Measurements from ENCODE around the gene FRMD4A.
"Not testable (repeated sequence)": the region's sequence is repeated elsewhere in the genome, so short reads cannot be mapped to it uniquely, and the experiment has no call there.

FRMD4A gene

GRCh38 chr10:14285941-14286560 lies 44.7 kb downstream of the FRMD4A start:
- no peak for DNase-seq

GRCh38 chr10:14282276-14282675 lies 48.4 kb downstream of the FRMD4A start:
- DNase-seq: no peak

DNA sequence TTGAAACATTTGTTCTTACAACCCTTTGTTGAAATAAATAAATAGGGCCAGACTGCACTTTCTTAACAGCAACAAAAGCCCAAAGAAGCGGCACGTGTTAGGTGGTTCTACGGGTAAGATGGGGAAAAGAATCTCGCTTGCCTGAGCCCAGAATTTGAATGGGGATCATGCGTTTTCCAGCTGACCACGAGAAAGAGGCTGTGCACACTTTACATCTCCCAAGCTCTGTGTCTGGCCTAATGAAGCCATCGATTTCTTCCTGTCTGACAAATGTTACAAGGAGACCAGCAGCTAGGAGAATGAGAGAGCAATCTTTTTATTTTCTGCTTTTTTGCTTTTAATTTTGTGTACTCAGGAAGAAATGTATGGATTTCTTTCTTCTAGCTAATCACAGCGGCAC lies 52.2 kb downstream of the FRMD4A start:
- DNase-seq: no peak

- DNase-seq: no peak
These were observed 54.5 kb downstream of the FRMD4A start for GRCh38 chr10:14276210-14276609.

DNA sequence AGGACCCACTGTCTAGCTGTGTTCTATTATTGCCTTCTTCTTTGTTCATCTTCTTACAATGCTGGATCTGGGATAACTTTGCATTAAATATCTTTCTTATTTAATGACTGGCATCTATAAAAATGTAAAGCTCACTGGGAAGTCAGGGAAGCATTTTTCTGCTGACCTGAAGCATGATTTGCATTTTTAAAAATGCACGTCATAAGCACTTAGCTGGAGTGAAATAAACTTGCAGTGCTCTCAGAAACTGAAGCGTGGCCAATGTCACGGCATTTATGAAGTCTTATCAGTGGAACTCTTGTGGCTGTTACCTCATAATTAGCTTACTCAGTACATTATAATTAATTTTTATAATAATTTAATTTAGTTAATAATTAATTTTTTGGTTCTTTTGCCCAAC lies 59.1 kb downstream of the FRMD4A start:
- no peak for DNase-seq

GRCh38 chr10:14270370-14270769 lies 60.4 kb downstream of the FRMD4A start:
- no peak for DNase-seq

- DNase-seq: no peak
These were observed 65.0 kb downstream of the FRMD4A start for GRCh38 chr10:14265709-14266108.

DNA sequence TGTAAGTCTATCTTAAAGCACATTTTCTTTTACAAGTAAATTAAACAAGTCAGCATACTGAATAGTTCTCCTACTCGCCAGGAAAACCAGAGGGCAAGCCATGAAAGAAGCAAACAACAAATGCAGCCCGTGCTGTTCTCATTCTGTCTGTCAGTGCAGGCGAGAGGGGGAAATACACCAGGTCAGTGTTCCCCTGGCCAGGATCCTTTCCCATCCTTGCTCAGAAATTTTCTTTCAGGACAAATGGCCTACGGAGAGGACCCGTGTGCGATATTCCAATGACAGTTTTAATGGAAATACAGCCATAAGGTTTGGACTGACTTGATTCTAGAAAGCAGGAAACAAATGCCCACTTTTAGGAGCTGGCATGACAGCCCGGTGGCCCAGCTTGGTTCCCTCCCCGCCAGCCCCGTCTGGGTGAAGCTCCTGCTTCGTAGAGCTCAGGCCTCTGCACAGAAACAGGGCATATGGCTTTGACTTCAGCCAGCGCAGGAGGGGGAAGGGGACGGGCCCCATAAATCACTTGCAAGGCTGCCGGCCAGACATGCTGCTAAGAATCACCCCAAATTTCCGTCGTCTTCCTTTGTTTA lies 67.8 kb downstream of the FRMD4A start:
- no peak for DNase-seq

GRCh38 chr10:14261336-14261735 lies 69.4 kb downstream of the FRMD4A start:
- DNase-seq: no peak

DNA sequence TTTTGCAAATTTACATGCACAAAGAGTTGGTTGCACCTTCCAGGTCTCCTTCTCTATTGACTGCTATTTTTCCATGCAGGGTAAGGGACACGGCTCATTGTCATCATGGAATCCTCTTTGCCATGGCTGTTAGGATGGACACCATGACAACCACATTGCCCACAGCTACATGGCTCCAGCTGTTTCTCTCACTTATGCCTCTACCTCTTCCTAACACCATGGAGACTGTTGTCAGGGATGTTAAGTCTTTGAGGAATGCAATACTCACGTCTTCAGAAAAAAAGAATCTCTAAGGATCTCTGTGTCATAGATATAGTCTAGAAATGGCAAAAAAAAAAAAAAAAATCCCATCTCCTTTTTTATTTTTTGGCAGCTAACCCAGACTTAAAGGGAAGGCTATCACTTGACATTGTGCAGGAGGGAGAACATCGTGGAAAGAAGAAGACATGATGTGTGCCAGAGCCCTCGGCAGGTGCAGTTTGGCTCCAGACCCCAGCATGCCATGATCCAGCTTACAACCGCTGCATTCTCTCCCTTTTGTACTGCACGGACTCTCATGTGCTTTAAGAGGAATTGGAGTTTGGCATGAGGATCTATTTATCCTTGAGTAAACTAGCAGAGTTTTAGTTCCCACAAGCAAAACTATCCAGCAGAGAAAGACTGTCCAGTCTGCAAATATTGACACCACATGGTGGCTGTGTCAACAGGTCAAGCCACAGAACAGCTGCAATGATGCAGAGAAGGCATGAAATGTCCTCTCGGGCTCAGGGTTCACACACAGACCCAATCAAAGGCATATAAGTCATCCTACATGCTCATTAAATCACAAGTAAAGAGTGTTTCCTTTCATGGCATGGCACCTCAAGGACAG lies 70.8 kb downstream of the FRMD4A start:
- no peak for DNase-seq

- DNase-seq: no peak
These were observed 76.4 kb downstream of the FRMD4A start for GRCh38 chr10:14254368-14254767.

DNA sequence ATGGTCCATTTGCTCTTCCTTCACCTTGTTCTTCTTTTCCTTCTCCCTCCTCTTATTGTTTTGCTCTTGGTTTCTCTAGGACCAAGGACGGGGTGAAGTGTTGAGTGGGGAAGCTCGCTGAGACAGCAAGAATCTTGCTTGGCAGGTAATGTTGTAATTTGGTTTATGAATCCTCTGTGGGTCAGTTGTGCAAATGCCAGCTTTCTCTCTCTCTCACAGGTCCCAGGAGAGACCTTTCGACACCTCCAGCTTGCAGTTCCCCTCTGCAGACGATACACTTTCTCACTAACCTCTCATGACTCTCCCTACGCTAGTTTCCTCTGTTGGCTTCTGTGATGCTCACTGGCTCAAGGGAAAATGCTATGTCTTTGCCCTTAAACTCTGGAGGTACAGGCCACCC lies 77.0 kb downstream of the FRMD4A start:
- DNase-seq: no peak

- DNase-seq: no peak
These were observed 77.6 kb downstream of the FRMD4A start for GRCh38 chr10:14253079-14253478.

DNA sequence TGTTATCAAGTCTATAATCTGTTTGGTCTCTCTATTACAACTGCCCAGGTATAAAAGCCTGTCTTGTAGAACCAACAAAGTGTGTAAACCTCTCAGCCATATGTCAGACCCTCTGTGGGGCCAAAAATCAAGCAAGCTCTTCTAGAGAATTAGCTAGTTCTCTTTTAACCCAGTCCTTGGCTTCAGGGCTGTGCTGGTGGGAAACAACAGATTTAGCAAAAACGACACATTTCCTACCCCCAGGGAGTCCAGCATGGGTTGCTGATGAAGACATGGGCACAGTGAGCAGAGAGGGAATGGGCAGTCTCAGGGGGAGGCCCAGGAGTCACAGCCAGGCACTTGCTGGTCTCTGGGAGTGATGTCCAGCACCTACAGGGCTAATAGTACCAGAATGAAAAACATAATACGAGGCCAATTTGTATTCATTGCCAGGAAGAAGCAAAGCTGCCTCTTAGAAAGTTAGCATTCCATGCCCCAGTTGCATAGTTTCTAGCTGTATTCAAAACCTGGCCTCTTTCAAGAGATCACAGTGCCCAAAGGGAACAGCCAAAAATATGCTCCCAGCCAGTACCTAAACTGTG lies 80.1 kb downstream of the FRMD4A start:
- no peak for DNase-seq

DNA sequence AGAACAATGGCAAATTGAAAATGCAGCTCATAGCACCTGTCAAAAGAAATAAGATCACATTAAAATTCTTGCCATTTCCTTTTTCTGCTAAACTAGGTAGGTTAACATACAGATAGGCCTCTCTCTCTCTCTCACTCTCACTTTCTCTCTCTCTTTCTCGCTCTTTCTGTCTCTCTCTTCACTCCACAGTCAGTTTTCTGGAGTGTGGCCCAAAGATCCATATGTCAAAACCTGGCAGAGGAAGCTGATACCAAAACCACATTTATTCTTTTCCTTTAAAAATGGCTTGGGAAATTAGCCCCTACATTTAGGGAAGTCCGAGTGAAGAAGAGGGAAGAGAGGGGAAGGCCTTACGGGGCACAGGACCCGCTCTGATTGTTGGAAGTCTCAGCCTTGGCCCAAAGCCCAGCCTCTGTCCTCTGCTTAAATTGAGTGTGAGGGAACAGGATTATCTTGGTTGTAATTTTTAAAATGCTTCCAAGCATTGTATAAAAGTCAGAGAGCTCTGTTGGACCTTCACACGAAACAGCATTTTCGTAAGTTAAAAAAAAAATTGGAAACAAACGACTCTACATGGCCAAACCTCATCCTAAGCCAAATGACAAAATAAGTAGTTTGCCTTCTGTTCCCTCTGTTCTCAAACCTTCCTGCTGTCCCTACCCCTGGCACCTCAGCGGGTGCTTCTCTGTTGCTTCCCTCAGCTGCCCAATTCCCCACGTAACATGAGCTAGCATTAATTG lies 83.2 kb downstream of the FRMD4A start:
- DNase-seq: no peak

- no peak for DNase-seq
These were observed 85.9 kb downstream of the FRMD4A start for GRCh38 chr10:14244801-14245211.

DNA sequence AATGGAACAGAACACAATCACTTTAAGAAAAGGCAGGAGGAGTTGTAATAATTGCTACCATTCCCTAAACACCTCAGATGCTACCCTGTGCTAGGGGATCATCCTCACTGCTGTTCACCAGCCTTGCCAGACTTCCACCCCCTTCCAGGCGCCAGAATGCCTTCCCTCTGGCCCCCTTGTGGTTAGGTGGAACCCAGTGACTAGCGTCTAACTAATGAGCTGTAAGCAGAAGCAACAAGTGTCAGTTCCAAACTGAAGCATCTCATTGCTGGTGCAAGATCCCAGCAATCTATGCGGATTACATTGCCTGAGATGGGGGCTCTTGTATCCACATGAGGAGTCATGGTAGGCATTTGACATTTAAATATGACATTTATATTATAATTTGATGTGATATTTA lies 86.6 kb downstream of the FRMD4A start:
- DNase-seq: no peak

DNA sequence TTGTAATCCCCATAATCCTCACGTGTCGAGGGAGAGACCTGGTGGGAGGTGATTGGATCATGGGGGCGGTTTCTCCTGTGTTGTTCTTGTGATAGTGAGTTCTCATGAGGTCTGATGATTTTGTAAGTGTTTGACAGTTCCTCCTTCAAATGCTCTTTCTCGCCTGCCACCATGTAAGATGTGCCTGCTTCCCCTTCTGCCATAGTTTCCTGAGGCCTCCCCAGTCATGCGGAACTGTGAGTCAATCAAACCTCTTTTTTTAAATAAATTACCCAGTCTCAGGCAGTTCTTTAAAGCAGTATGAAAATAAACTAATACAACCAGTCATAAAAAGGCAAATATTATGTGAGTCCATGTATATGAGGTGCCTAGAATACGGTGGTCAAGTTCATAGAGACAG lies 87.5 kb downstream of the FRMD4A start:
- no peak for DNase-seq

DNA sequence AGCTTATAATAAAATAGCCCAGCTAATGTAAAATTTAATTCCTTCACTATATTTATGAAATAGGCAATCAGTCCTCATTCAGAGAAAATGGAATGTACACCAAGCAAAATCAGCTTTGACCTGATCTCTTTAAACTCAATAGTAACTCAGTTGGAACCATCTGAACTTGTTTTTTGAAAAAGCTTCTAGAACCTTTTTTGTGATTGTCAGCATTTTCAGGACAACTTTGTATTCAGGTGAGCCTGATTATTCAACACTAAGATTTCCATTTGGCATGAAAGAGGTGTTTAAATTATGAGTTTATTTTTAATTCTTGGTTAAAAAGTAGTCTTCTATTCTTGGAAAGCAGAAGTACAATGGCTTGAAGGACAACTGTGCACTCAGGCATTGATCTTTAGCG lies 89.5 kb downstream of the FRMD4A start:
- DNase-seq: no peak

GRCh38 chr10:14240253-14241189 lies 90.2 kb downstream of the FRMD4A start:
- no peak for DNase-seq

DNA sequence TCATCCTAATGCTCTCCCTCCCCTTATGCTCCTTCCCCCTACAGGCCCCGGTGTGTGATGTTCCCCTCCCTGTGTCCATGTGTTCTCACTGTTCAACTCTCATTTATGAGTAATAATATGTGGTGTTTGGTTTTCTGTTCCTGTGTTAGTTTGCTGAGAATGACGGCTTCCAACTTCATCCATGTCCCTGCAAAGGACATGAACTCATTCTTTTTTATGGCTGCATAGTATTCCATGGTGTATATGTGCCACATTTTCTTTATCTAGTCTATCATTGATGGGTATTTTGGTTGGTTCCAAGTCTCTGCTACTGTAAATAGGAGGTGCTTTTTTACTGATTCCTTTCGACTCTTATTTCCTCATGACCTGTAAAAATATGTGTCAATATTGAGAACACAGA lies 92.1 kb downstream of the FRMD4A start:
- DNase-seq: not testable (repeated sequence)

- DNase-seq: no peak
These were observed 94.4 kb downstream of the FRMD4A start for GRCh38 chr10:14236341-14236740.
